HepG2 (cell line): ENCODE results near the gene IRGQ. TPM values are rescaled to one million over a fixed set of nuclear protein-coding genes. Genes with fewer than 3 reads are reported as not detected.

Source experiments
- ARNTL ChIP-seq: sonication (generic); formaldehyde crosslinking; IDR thresholded peaks from 2 replicates; pipeline ENCODE4 v1.4.0; 2020; ENCODE audit warnings: mild to moderate bottlenecking, missing genetic modification reagents
- ETV6 ChIP-seq: sonication (generic); formaldehyde crosslinking; conservative IDR thresholded peaks from 2 replicates; pipeline ENCODE4 v1.4.0; 2020; ENCODE audit warnings: missing genetic modification reagents
- FOXK1 ChIP-seq: sonication (generic); formaldehyde crosslinking; IDR thresholded peaks from 2 replicates; pipeline ENCODE4 v1.4.0; 2020; ENCODE audit warnings: low read depth, missing genetic modification reagents, borderline replicate concordance
- HCFC1 ChIP-seq: fragments of 150-350 bp; IDR thresholded peaks from 2 replicates; pipeline ENCODE4 v1.6.1; 2014; ENCODE audit warnings: low read depth, low read length
- MXI1 ChIP-seq: IDR thresholded peaks from 3 replicates; pipeline ENCODE4 v1.6.1; 2012; ENCODE audit warnings: low read depth, low read length, inconsistent platforms, borderline replicate concordance
- POLR2AphosphoS5 ChIP-seq: IDR thresholded peaks from 2 replicates; pipeline ENCODE4 v1.6.1; 2012; ENCODE audit warnings: low read depth, low read length
- SRF ChIP-seq: IDR thresholded peaks from 2 replicates; pipeline ENCODE4 v1.6.1; 2011; ENCODE audit warnings: mild to moderate bottlenecking, low read depth, low read length, moderate library complexity
- ZFP36 ChIP-seq: fragments of 150-350 bp; IDR thresholded peaks from 2 replicates; pipeline ENCODE4 v1.6.1; 2018; ENCODE audit warnings: borderline replicate concordance, low read length, low read depth; ENCODE audit not compliant: partially characterized antibody
- ZNF143 ChIP-seq: sonication (generic); formaldehyde crosslinking; IDR thresholded peaks from 2 replicates; pipeline ENCODE4 v1.4.0; 2020; ENCODE audit warnings: missing genetic modification reagents
- ZNF234 ChIP-seq: sonication (generic); formaldehyde crosslinking; conservative IDR thresholded peaks from 2 replicates; pipeline ENCODE4 v1.5.1; 2020; ENCODE audit warnings: mild to moderate bottlenecking, missing genetic modification reagents
- ZNF264 ChIP-seq: sonication (generic); formaldehyde crosslinking; IDR thresholded peaks from 2 replicates; pipeline ENCODE4 v1.4.0; 2020; ENCODE audit warnings: missing genetic modification reagents
- ZNF33B ChIP-seq: sonication (generic); formaldehyde crosslinking; IDR thresholded peaks from 2 replicates; pipeline ENCODE4 v1.5.1; 2020; ENCODE audit warnings: mild to moderate bottlenecking, missing genetic modification reagents
- ZNF550 ChIP-seq: sonication (generic); formaldehyde crosslinking; IDR thresholded peaks from 2 replicates; pipeline ENCODE4 v1.4.0; 2020; ENCODE audit warnings: mild to moderate bottlenecking, missing genetic modification reagents, borderline replicate concordance
- ZNF563 ChIP-seq: sonication (generic); formaldehyde crosslinking; IDR thresholded peaks from 2 replicates; pipeline ENCODE4 v1.8.0; 2022; ENCODE audit warnings: mild to moderate bottlenecking, moderate library complexity, missing genetic modification reagents
- ZNF619 ChIP-seq: sonication (generic); formaldehyde crosslinking; IDR thresholded peaks from 2 replicates; pipeline ENCODE4 v1.4.0; 2020; ENCODE audit warnings: mild to moderate bottlenecking, missing genetic modification reagents
- polyA plus RNA-seq, 8 experiments: library from polyadenylated mRNA; depleted of rRNA in 3 of 8; stranded (reverse) in 7 of 8; unstranded in 1 of 8; fragments of >200 nt; fragmentation: Illumina TruSeq in 4 of 8; extraction: Trizol in 4 of 8; gene quantifications; 2 replicates each; pipeline versions ENCODE4 v1.2.1 to v1.2.3, GENCODE V29; 2011 to 2016; ENCODE audit warnings: low read depth in 4 of 8, missing spikeins in 1 of 8, mixed read lengths in 1 of 8; ENCODE audit not compliant: insufficient read depth in 1 of 8
- total RNA-seq, 5 experiments: library from RNA; depleted of rRNA; stranded (reverse); fragments of >200 nt; fragmentation: Illumina TruSeq; extraction: Trizol; gene quantifications; 2 replicates each; pipeline ENCODE4 v1.2.3, GENCODE V29; 2016; ENCODE audit warnings: low read depth in 1 of 5
- TF ChIP-seq, protein P1 (sequence below): sonication (generic); formaldehyde crosslinking; IDR thresholded peaks from 2 replicates; pipeline ENCODE4 v1.9.0; 2021; ENCODE audit warnings: missing genetic modification reagents, mild to moderate bottlenecking, borderline replicate concordance
- TF ChIP-seq, protein P2 (sequence below): sonication (generic); formaldehyde crosslinking; IDR thresholded peaks from 2 replicates; pipeline ENCODE4 v1.5.0; 2020; ENCODE audit warnings: mild to moderate bottlenecking, missing genetic modification reagents
- TF ChIP-seq, protein P3 (sequence below): IDR thresholded peaks from 2 replicates; pipeline ENCODE4 v1.6.1; 2016; ENCODE audit warnings: mild to moderate bottlenecking, missing biosample characterization, missing genetic modification reagents
- TF ChIP-seq, protein P4 (sequence below): sonication (generic); formaldehyde crosslinking; conservative IDR thresholded peaks from 2 replicates; pipeline ENCODE4 v1.8.0; 2022; ENCODE audit warnings: low read depth, missing genetic modification reagents
- TF ChIP-seq, protein P5 (sequence below): sonication (generic); formaldehyde crosslinking; IDR thresholded peaks from 2 replicates; pipeline ENCODE4 v1.8.0; 2022; ENCODE audit warnings: missing genetic modification reagents, low read depth, mild to moderate bottlenecking, borderline replicate concordance
- TF ChIP-seq, protein P6 (sequence below): sonication (generic); formaldehyde crosslinking; IDR thresholded peaks from 2 replicates; pipeline ENCODE4 v1.4.0; 2020; ENCODE audit warnings: mild to moderate bottlenecking, missing genetic modification reagents
- TF ChIP-seq, protein P7 (sequence below): sonication (generic); formaldehyde crosslinking; IDR thresholded peaks from 2 replicates; pipeline ENCODE4 v1.5.0; 2020; ENCODE audit warnings: missing genetic modification reagents

Gene IRGQ
- total and polyA plus RNA-seq, 2 of the 13 experiments (the other 11 are each of a cell fraction or from before 2014, with no cell fraction given), result 11.6 to 12.4 TPM

DNA sequence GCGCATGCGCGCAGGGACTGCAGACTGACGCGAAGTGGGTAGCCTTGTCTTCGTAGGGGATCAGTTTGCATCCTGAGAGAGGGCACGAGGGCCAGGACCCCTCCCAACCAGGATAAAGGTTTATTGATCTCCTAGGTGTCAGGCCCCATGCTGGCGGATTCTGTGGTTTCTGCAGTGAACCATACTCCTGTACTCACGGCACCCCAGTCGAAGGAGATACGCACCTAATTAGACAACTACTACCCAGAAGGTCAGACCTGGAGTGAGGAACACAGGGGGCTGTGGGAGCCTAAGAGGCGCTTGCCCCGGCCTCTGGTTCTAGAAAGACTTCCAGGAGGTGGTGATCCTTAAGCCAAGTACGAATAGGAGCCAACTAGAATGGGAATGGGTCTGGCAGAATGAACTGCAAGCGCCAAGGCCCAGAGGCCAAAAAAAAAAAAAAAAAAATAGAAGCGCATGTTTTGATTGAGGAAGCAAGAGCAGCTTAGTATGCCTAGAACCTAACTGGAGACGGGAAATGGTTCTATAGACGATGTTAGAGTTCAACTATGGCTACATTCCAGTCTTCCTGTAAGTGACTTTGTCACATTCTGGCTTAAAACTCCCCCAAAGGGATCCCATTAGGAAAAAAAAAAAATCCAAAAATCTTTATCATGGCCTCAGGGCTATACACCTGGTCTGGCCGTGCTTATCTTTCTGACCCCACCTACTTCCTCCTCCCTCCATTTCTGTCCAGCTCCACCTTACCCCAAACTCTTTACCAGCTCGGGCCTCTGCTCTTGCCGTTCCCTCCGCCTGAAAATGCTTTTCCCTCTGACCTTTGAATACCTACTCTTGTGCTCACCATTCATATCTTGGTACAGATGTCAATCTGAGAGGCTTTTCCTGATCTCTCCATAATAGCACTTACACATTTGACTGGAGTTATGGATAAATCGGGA, 24.4 kb upstream of the IRGQ start (continued):
- TF ChIP-seq, protein P1, sequence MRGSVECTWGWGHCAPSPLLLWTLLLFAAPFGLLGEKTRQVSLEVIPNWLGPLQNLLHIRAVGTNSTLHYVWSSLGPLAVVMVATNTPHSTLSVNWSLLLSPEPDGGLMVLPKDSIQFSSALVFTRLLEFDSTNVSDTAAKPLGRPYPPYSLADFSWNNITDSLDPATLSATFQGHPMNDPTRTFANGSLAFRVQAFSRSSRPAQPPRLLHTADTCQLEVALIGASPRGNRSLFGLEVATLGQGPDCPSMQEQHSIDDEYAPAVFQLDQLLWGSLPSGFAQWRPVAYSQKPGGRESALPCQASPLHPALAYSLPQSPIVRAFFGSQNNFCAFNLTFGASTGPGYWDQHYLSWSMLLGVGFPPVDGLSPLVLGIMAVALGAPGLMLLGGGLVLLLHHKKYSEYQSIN (CRISPR knock-in tag), result no peak
- no peak for TF ChIP-seq SRF
- no peak for TF ChIP-seq ZNF550
- no peak for TF ChIP-seq ETV6 (CRISPR knock-in tag)
- TF ChIP-seq ZNF33B, result no peak
- TF ChIP-seq ZNF619 (CRISPR knock-in tag), result 0 out of 2 replicates have a peak, but pooled peaks have one; percentile 7
- no peak for TF ChIP-seq FOXK1 (CRISPR knock-in tag)
- TF ChIP-seq, protein P2, sequence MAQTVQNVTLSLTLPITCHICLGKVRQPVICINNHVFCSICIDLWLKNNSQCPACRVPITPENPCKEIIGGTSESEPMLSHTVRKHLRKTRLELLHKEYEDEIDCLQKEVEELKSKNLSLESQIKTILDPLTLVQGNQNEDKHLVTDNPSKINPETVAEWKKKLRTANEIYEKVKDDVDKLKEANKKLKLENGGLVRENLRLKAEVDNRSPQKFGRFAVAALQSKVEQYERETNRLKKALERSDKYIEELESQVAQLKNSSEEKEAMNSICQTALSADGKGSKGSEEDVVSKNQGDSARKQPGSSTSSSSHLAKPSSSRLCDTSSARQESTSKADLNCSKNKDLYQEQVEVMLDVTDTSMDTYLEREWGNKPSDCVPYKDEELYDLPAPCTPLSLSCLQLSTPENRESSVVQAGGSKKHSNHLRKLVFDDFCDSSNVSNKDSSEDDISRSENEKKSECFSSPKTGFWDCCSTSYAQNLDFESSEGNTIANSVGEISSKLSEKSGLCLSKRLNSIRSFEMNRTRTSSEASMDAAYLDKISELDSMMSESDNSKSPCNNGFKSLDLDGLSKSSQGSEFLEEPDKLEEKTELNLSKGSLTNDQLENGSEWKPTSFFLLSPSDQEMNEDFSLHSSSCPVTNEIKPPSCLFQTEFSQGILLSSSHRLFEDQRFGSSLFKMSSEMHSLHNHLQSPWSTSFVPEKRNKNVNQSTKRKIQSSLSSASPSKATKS (CRISPR knock-in tag), result no peak
- TF ChIP-seq, protein P3, sequence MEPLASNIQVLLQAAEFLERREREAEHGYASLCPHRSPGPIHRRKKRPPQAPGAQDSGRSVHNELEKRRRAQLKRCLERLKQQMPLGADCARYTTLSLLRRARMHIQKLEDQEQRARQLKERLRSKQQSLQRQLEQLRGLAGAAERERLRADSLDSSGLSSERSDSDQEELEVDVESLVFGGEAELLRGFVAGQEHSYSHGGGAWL (CRISPR knock-in tag), result no peak
- TF ChIP-seq, protein P4, sequence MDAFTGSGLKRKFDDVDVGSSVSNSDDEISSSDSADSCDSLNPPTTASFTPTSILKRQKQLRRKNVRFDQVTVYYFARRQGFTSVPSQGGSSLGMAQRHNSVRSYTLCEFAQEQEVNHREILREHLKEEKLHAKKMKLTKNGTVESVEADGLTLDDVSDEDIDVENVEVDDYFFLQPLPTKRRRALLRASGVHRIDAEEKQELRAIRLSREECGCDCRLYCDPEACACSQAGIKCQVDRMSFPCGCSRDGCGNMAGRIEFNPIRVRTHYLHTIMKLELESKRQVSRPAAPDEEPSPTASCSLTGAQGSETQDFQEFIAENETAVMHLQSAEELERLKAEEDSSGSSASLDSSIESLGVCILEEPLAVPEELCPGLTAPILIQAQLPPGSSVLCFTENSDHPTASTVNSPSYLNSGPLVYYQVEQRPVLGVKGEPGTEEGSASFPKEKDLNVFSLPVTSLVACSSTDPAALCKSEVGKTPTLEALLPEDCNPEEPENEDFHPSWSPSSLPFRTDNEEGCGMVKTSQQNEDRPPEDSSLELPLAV (CRISPR knock-in tag), result no peak
- TF ChIP-seq, protein P5, sequence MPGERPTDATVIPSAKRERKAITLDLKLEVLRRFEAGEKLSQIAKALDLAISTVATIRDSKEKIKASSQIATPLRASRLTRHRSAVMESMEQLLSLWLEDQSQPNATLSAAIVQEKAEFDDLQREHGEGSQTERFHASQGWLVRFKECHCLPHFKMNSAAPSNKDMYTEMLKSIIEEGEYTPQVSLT (CRISPR knock-in tag), result no peak
- TF ChIP-seq, protein P6, sequence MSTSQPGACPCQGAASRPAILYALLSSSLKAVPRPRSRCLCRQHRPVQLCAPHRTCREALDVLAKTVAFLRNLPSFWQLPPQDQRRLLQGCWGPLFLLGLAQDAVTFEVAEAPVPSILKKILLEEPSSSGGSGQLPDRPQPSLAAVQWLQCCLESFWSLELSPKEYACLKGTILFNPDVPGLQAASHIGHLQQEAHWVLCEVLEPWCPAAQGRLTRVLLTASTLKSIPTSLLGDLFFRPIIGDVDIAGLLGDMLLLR (CRISPR knock-in tag), result no peak
- TF ChIP-seq ZFP36, result no peak
- TF ChIP-seq POLR2AphosphoS5, result no peak
- no peak for TF ChIP-seq ZNF234 (CRISPR knock-in tag)
- TF ChIP-seq ZNF563 (CRISPR knock-in tag), result no peak
- TF ChIP-seq MXI1, result no peak
- no peak for TF ChIP-seq ARNTL (CRISPR knock-in tag)
- TF ChIP-seq ZNF143, result no peak
- TF ChIP-seq ZNF264, result no peak
- no peak for TF ChIP-seq HCFC1
- TF ChIP-seq, protein P7, sequence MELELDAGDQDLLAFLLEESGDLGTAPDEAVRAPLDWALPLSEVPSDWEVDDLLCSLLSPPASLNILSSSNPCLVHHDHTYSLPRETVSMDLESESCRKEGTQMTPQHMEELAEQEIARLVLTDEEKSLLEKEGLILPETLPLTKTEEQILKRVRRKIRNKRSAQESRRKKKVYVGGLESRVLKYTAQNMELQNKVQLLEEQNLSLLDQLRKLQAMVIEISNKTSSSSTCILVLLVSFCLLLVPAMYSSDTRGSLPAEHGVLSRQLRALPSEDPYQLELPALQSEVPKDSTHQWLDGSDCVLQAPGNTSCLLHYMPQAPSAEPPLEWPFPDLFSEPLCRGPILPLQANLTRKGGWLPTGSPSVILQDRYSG, result no peak
